HL-60 (cell line): Measurements from ENCODE around the gene FSTL5.

ENCODE experiments used
- CTCF ChIP-seq: IDR thresholded peaks from one replicate; pipeline ENCODE4 v1.5.1; 2011; ENCODE audit warnings: low read length, control low read depth, inconsistent platforms; ENCODE audit not compliant: insufficient read depth
- GABPA ChIP-seq: IDR thresholded peaks from 2 replicates; pipeline ENCODE4 v1.6.1; 2012; ENCODE audit warnings: low read depth
- POLR2AphosphoS5 ChIP-seq: IDR thresholded peaks from 2 replicates; pipeline ENCODE4 v1.6.1; 2012; ENCODE audit warnings: low read depth
- REST ChIP-seq: IDR thresholded peaks from 2 replicates; pipeline ENCODE4 v1.6.1; 2012; ENCODE audit warnings: low read depth; ENCODE audit not compliant: insufficient replicate concordance

GRCh38 chr4:161920304-161921052 is 243.3 kb downstream of the FSTL5 start:
- TF ChIP-seq CTCF (no peak), POLR2AphosphoS5 (no peak), GABPA (no peak), REST (no peak)
